Endodermal cell (in vitro differentiated cells): ENCODE results near the gene COA6. TPM values are rescaled to one million over a fixed set of nuclear protein-coding genes. Genes with fewer than 3 reads are reported as not detected.

ENCODE experiments used
- DNase-seq: peaks from one replicate; pipeline ENCODE4 v3.0.0-alpha.2; 2017
- H3K27ac ChIP-seq: 2 replicates; pipeline ENCODE4 v1.5.1; 2013; ENCODE audit warnings: mild to moderate bottlenecking, low read depth, low read length, moderate library complexity
- H3K27me3 ChIP-seq: 2 replicates; pipeline ENCODE4 v1.6.1; 2013; ENCODE audit warnings: mild to moderate bottlenecking, low read length, moderate library complexity; ENCODE audit not compliant: insufficient read depth, control insufficient read depth, poor library complexity, severe bottlenecking
- H3K36me3 ChIP-seq: 2 replicates; pipeline ENCODE4 v1.7.0; 2013; ENCODE audit warnings: mild to moderate bottlenecking, low read length, moderate library complexity; ENCODE audit not compliant: control insufficient read depth, insufficient read depth
- H3K4me1 ChIP-seq: one replicate; pipeline ENCODE4 v1.7.0; 2013; ENCODE audit warnings: low read length; ENCODE audit not compliant: control insufficient read depth, insufficient read depth
- H3K4me3 ChIP-seq: 2 replicates; pipeline ENCODE4 v1.5.1; 2013; ENCODE audit warnings: mild to moderate bottlenecking, low read length, moderate library complexity
- H3K9ac ChIP-seq: 2 replicates; pipeline ENCODE4 v1.6.1; 2013; ENCODE audit warnings: mild to moderate bottlenecking, low read length, moderate library complexity; ENCODE audit not compliant: poor library complexity, severe bottlenecking; ENCODE audit errors: extremely low read depth
- H3K9me3 ChIP-seq: 2 replicates; pipeline ENCODE4 v1.6.1; 2013; ENCODE audit warnings: mild to moderate bottlenecking, low read length, moderate library complexity; ENCODE audit not compliant: control insufficient read depth
- H3K27ac Mint-ChIP-seq: 2 replicates; pipeline ENCODE4 v1.8.0; 2020; ENCODE audit warnings: mixed read lengths
- H3K27me3 Mint-ChIP-seq: 2 replicates; pipeline ENCODE4 v1.8.0; 2021; ENCODE audit warnings: mild to moderate bottlenecking, mixed read lengths; ENCODE audit not compliant: insufficient read depth
- H3K36me3 Mint-ChIP-seq: 2 replicates; pipeline ENCODE4 v1.8.0; 2020; ENCODE audit warnings: low read depth, mixed read lengths
- H3K4me1 Mint-ChIP-seq: 2 replicates; pipeline ENCODE4 v1.8.0; 2020; ENCODE audit warnings: mixed read lengths
- H3K4me3 Mint-ChIP-seq: 2 replicates; pipeline ENCODE4 v1.8.0; 2020; ENCODE audit warnings: mild to moderate bottlenecking, moderate library complexity, mixed read lengths
- H3K9me3 Mint-ChIP-seq: 2 replicates; pipeline ENCODE4 v1.8.0; 2020; ENCODE audit warnings: mild to moderate bottlenecking, mixed read lengths
- WGBS, 2 experiments: methylation state at CpG; one replicate each; pipeline versions ENCODE4 v1.1.5 to v1.1.7; 2013; ENCODE audit warnings: missing lambda C conversion rate in 2 of 2, mixed read lengths in 1 of 2; ENCODE audit not compliant: insufficient coverage in 1 of 2, insufficient read length in 1 of 2; 5-methylcytosine and 5-hydroxymethylcytosine counted together
- long read RNA-seq, 4 experiments: library from polyadenylated mRNA in 2 of 4; library from RNA in 1 of 4; library from capped mRNA in 1 of 4; stranded (forward) in 3 of 4; unstranded in 1 of 4; transcript quantifications; one replicate each; pipeline ENCODE4 v2.0.0, GENCODE V29; 2020 to 2021; ENCODE audit warnings: inconsistent platforms in 1 of 4
- polyA plus RNA-seq, 2 experiments: library from polyadenylated mRNA; stranded (reverse); fragments of 50-300 nt; gene quantifications; one replicate each; pipeline ENCODE4 v1.2.3, GENCODE V29; 2013
- total RNA-seq, 2 donors: library from RNA; stranded (reverse); fragmentation: NEBNext Ultra II Directional in 1 of 2; extraction: Animal tissue kit (Norgen Biotek cat#: 25700) in 1 of 2; gene quantifications; 2 replicates in 1 of 2; 3 replicates in 1 of 2; pipeline ENCODE4 v1.2.1, GENCODE V29; 2021
- TF ChIP-seq, protein P1 (sequence below): fragments of 200-600 bp; sonication (generic); conservative IDR thresholded peaks from 2 replicates; pipeline ENCODE4 v1.5.0; 2021; ENCODE audit warnings: antibody characterized with exemption, mild to moderate bottlenecking

COA6 gene, protein sequence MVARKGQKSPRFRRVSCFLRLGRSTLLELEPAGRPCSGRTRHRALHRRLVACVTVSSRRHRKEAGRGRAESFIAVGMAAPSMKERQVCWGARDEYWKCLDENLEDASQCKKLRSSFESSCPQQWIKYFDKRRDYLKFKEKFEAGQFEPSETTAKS
- total RNA-seq, result 10 to 100 TPM; 33.9 to 37.4 TPM
- polyA plus RNA-seq (2013, experiment 1 of 2), result 35.8 TPM
- polyA plus RNA-seq (2013, experiment 2 of 2), result 35.8 TPM
- long read RNA-seq, experiment 1, transcript COA6-203 (3 exons, 710 nt), result major isoform, 15 of 17 reads
- long read RNA-seq, experiment 1, partial matches to known transcripts, result 0 of 17 reads
- long read RNA-seq, experiment 1, other reads (novel, unspliced or antisense), result 0 of 17 reads
- long read RNA-seq, experiment 2, transcript COA6-203 (3 exons, 710 nt), result major isoform, 18 of 21 reads
- long read RNA-seq, experiment 2, partial matches to known transcripts, result 0 of 21 reads
- long read RNA-seq, experiment 2, other reads (novel, unspliced or antisense), result 0 of 21 reads
- long read RNA-seq, experiment 3, transcript COA6-203 (3 exons, 710 nt), result major isoform, 13 of 15 reads
- long read RNA-seq, experiment 3, partial matches to known transcripts, result 0 of 15 reads
- long read RNA-seq, experiment 3, other reads (novel, unspliced or antisense), result 0 of 15 reads
- long read RNA-seq, experiment 4, partial matches to known transcripts, result 1 of 2 reads
- long read RNA-seq, experiment 4, other reads (novel, unspliced or antisense), result 1 of 2 reads

DNA sequence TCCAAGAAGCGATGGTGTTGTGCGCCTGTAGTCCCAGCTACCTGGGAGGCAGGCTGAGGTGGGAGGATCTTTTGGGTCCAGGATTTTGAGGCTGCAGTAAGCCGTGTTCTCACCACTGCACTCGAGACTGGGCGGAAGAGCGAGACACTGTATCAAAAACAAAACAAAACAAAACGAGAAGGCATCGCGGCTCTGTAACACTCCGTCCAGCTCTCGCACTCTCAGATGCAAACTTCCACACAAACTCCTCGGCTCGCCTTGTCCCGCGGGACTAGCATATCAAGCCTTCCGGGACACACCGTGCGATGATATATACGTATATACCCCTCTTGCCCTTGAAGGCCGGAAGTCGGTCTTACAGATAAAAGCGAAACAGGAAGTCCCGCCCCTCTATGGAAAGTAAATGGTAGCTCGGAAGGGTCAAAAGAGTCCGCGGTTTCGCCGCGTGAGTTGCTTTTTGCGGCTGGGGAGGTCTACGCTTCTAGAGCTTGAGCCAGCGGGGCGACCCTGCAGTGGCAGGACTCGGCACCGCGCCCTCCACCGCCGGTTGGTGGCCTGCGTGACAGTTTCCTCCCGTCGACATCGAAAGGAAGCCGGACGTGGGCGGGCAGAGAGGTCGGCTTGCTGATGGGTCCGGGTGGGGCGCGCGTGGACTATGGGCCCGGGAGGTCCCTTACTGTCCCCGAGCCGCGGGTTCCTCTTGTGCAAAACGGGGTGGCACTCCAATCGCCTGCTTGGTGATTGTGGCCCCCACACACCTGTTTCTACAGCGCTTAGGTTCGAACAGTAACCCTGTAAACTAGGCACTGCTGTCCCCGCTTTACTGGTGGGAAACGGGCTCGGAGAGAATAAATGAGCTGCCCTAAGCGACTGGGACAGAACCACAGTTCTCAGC is at the start of gene COA6:
Gene COA6, plus strand, starts transcription at position 393 of the 895 bp plus-strand sequence. Its CDS starts 11 bp downstream, at position 404.
- H3K36me3 Mint-ChIP-seq, result peaks cover 33% of the 10 kb centered on the region
- H3K27ac Mint-ChIP-seq, result peak within 1 kb of the TSS; percentile 98
- peak within 1 kb of the TSS; percentile 98 for H3K4me3 ChIP-seq
- H3K9me3 ChIP-seq, result no peaks in the 10 kb centered on the region
- H3K4me1 ChIP-seq, result no peaks in the 10 kb centered on the region
- no peaks in the 10 kb centered on the region for H3K9me3 Mint-ChIP-seq
- peaks cover 12% of the 10 kb centered on the region for H3K4me1 Mint-ChIP-seq
- peak within 1 kb of the TSS; percentile 87 for H3K9ac ChIP-seq
- peaks cover 31% of the 10 kb centered on the region for H3K36me3 ChIP-seq
- peaks cover 4% of the 10 kb centered on the region for H3K27me3 Mint-ChIP-seq
- WGBS, 2 experiments, result 0% methylated on average over 37 to 62 of the region's 62 CpGs
- no peaks in the 10 kb centered on the region for H3K27me3 ChIP-seq
- TF ChIP-seq, protein P1, sequence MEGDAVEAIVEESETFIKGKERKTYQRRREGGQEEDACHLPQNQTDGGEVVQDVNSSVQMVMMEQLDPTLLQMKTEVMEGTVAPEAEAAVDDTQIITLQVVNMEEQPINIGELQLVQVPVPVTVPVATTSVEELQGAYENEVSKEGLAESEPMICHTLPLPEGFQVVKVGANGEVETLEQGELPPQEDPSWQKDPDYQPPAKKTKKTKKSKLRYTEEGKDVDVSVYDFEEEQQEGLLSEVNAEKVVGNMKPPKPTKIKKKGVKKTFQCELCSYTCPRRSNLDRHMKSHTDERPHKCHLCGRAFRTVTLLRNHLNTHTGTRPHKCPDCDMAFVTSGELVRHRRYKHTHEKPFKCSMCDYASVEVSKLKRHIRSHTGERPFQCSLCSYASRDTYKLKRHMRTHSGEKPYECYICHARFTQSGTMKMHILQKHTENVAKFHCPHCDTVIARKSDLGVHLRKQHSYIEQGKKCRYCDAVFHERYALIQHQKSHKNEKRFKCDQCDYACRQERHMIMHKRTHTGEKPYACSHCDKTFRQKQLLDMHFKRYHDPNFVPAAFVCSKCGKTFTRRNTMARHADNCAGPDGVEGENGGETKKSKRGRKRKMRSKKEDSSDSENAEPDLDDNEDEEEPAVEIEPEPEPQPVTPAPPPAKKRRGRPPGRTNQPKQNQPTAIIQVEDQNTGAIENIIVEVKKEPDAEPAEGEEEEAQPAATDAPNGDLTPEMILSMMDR, result peak; percentile 21
- DNase-seq, result peak; percentile 95
- peak within 1 kb of the TSS; percentile 78 for H3K27ac ChIP-seq
- peak within 1 kb of the TSS; percentile 98 for H3K4me3 Mint-ChIP-seq

DNA sequence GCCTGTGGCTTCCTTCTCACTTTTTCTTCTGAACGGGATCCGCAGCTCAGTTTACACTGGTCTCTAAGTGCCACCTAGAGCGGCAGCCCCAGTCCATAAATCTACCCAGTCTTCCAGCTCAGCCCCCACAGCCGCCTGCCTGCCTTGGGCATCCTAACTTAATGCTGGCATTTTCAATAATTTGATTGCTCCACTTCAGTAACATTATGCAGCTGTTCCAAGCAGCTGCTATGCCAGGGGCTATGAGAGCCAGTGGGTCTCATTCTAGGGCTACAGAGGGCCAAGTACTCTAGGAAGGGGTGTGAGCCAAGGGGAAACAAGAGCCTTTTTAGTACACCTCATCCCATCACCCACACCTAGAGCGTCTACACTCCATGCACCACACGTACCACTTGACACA is 48.4 kb upstream of the COA6 start:
- H3K27me3 Mint-ChIP-seq, result peaks cover 21% of the 10 kb centered on the region
- 60 to 92% methylated on average over 1 to 6 of the region's 6 CpGs for WGBS, 2 experiments
- H3K27me3 ChIP-seq, result peaks cover 6% of the 10 kb centered on the region
- H3K27ac ChIP-seq, result no peak overlapping the region
- TF ChIP-seq, protein P1, result no peak
- DNase-seq, result no peak
- H3K4me3 ChIP-seq, result no peak overlapping the region
- no peak overlapping the region for H3K27ac Mint-ChIP-seq
- peaks cover 3% of the 10 kb centered on the region for H3K4me1 Mint-ChIP-seq
- no peak overlapping the region for H3K9ac ChIP-seq
- H3K36me3 ChIP-seq, result no peaks in the 10 kb centered on the region
- no peaks in the 10 kb centered on the region for H3K4me1 ChIP-seq
- H3K9me3 ChIP-seq, result no peaks in the 10 kb centered on the region
- no peak overlapping the region for H3K4me3 Mint-ChIP-seq
- peaks cover 12% of the 10 kb centered on the region for H3K36me3 Mint-ChIP-seq
- no peaks in the 10 kb centered on the region for H3K9me3 Mint-ChIP-seq
